ENCODE measurements around the gene OR13C9. TPM values are rescaled to one million over a fixed set of nuclear protein-coding genes. Genes with fewer than 3 reads are reported as not detected.
"Not testable (repeated sequence)": the region's sequence is repeated elsewhere in the genome, so short reads cannot be mapped to it uniquely, and the experiment has no call there.

Gene OR13C9, protein sequence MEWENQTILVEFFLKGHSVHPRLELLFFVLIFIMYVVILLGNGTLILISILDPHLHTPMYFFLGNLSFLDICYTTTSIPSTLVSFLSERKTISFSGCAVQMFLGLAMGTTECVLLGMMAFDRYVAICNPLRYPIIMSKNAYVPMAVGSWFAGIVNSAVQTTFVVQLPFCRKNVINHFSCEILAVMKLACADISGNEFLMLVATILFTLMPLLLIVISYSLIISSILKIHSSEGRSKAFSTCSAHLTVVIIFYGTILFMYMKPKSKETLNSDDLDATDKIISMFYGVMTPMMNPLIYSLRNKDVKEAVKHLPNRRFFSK
- total RNA-seq = not detected

DNA sequence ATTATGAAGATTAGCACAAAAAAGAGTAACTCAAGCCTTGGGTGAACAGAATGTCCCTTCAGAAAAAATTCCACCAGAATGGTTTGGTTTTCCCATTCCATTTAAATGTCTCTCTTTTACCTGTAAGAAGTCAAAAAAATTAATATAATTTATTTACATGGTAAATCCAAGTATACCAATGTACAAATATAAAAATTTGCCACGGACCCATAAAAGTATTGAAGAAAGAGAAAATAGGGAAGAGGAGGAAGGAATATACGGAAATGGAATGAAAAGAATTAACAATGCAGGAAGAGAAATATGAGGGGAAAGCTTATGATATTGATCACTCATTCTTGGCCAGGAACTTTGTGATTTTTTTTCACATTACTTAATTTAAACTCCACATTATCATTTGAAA lies at the start of gene OR13C9:
OR13C9 (minus strand) TSS at position 101 of the 400 bp plus-strand sequence; CDS start at position 101, 0 bp downstream.
- DNase-seq (ENCODE audit: low spot score) = no peak

DNA sequence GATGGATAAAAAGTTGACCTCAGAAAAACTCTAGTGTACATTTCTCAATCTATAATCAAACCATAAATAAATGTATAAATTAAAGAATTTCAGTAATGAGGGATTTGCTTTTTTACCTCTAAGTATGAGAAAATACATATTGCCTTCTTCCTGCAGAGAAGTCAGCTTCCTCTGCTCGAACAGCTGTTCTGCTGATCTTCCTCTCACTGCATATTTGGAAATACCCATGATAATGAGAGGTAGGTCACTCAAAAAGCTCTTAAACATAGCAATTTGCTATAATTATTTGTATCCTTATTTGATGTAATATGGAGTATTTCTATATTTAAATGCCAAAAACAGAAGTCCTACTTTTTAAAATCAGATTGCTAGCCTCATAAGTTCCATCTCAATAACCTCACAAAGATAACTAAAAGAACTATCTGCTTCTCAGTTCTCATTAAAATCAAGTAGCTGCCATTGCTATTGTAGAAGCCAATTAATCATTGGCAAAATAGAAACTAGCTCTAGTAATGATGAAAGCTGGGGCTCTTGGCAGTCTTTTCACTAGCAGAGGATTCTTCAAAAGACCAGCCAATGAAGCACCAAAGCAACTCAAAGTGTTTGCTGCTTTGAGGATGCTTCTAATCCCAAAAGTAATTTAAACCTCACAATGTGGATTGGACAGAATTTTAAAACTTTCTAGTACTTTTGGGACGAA lies 40.6 kb upstream of the OR13C9 start:
- DNase-seq (ENCODE audit: low spot score) = no peak

DNA sequence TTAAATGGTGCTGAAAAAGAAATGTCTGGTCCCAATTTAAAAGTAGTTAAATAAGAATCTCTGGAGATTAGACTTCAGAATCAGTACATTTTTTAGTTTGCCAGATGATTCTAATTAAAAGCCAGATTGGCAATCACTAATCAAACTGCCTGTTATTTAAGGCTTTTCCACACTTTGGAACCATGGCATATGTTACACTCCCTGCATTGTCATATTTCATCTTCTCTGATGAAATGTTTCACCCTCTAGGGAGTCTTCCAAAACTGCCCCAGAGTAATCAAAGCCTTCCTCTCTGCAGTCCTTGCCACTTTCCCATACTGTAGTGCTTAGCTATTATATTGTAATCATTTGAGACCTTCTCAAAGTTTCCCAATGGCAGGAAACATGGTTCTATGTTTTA lies 17.5 kb upstream of the OR13C9 start:
- DNase-seq (ENCODE audit: low spot score) = no peak

DNA sequence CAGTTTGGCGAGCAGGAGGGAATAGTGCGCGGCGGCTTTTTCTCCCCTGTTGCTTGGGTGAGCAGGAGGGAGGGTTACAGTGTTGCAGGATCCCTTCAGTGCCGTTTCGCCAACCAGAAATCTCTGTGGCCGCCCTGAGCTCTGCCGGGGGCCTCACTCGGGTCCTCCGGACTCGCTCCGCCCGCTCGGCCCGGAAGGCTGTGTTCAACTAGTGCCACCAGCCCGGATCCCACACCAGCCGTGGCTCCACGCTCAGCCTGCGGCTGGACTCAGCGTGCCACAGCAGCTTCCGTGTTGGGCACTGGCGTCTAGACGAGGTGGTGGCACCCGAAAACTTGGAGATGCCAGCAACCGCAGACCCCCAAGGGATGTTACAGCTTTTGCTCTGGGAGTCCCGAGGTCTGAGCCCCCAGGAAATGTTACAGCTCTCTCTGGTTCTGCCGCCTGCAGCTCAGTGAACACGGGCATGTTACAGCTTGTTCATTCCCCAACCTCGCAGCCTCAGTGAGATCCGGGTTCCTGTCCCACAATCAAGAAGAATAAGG lies 16.0 kb upstream of the OR13C9 start:
- no peak for DNase-seq (ENCODE audit: low spot score)

DNA sequence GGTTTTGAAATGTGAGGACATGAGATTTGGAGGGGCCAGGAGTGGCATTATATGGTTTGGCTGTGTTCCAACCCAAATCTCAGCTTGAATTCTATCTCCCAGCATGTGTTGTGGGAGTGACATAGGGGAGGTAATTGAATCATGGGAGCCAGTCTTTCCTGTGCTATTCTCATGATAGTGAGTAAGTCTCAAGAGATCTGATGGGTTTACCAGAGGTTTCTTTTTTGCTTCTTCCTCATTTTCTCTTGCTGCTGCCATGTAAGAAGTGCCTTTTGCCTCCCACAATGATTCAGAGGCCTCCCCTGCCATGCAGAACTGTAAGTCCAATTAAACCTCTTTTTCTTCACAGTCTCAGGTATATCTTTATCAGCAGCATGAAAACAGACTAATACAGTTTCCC lies 8.0 kb upstream of the OR13C9 start:
- DNase-seq (ENCODE audit: low spot score) = not testable (repeated sequence)

DNA sequence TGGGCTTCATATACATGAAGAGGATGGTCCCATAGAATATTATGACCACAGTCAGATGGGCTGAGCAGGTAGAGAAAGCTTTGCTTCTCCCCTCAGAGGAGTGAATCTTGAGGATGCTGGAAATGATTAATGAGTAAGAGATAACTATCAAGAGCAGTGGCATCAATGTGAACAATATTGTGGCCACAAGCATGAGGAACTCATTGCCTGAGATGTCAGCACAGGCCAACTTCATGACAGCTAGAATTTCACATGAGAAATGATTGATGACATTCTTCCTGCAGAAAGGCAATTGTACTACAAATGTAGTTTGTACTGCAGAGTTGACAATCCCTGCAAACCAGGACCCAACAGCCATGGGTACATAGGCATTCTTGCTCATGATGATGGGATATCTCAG lies 586 bp downstream of the OR13C9 start:
- DNase-seq (ENCODE audit: low spot score) = no peak

DNA sequence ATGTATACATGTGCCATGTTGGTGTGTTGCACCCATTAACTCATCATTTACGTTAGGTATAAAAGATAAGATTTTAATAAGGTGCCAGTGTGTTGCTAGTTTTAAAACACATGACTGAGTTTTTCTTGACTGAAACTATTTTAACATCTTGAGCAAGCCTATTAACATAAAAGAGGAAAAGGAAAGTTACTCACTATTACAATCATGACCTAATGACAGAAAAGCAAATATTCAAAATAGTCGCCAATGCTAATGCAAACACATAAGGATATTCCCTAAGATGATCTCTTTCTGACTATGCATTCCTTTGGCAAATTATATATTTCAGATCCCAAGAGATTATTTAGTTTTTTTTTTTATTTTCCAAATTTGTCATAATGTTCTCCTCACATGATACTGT lies 6.8 kb downstream of the OR13C9 start:
- DNase-seq (ENCODE audit: low spot score) = no peak

DNA sequence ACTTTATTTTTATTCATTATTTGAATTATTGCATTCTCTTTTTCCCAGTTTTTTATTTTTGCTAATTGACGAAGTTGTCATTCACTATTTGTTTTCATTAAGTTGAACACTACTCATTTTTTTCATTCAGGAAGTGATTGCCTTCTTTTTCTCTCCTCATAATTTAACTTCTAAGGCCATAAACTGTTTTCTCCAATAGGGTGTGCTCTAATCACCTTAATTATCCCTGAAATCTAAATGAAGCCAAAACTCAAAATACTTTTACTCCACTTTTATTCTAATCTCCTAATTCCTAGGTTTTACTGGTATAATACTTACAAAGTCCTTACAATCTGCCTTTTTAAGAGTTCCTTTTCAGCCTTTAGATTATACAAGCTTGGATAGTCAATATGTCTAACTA lies 9.7 kb downstream of the OR13C9 start:
- no peak for DNase-seq (ENCODE audit: low spot score)

DNA sequence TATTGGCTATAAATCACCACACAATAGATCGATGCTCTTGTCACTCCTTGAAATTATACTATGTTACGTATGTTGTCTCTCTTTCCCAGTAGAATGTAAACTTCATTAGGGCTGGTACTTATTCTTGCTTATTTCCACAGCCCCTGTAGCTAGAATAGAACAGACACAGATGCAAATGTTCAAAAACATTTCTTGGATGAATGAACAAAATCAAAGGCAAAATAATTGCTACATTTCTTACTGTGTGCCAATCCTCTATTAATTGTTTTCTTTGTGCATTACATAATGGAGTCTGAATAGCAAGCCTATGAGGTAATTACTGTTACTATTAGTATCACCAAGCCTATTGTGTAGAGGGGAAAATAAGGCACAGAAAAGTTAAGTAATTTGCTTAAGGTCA lies 11.9 kb downstream of the OR13C9 start:
- no peak for DNase-seq (ENCODE audit: low spot score)

DNA sequence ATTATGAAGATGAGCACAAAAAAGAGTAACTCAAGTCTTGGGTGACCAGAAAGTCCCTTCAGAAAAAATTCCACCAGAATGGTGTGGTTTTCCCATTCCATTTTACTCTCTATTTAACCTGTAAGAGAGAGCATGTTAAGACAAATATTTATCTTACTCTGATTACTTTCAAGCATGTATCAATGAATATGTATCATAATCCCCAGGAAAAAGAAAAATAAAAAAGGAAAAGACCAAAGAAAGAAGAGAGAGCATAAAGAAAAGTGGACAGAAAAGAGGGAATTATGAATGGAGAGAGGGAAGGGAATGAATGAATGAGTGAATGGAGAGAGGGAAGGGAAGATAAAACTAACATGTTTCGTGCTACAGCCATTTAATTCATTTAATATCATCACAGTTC lies 12.5 kb downstream of the OR13C9 start, which contains the start of gene OR13C2:
OR13C2 (minus strand) TSS at position 101 of the 400 bp plus-strand sequence; CDS start at position 101, 0 bp downstream.
- not testable (repeated sequence) for DNase-seq (ENCODE audit: low spot score)

DNA sequence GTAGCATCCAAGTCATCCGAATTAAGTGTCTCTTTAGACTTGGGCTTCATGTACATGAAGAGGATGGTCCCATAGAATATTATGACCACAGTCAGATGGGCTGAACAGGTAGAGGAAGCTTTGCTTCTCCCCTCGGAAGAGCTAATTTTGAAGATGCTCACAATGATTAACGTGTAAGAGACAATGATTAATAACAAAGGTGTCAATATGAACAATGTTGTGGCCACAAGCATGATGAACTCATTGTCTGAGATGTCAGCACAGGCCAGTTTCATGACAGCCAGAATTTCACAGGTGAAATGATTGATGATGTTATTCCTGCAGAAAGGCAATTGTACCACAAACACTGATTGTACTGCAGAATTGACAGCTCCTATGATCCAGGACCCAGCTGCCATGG lies 13.2 kb downstream of the OR13C9 start:
- DNase-seq (ENCODE audit: low spot score) = no peak

DNA sequence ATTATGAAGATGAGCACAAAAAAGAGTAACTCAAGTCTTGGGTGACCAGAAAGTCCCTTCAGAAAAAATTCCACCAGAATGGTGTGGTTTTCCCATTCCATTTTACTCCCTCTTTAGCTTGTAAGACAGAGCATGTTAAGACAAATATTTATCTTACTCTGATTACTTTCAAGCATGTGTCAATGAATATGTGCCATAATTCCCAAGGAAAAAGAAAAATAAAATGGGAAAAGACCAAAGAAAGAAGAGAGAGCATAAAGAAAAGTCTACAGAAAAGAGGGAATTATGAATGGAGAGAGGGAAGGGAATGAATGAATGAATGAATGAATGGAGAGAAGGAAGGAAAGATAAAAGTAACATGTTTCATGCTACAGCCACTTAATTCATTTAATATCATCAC lies 18.7 kb downstream of the OR13C9 start, which contains the start of gene OR13C5:
OR13C5 (minus strand) TSS at position 101 of the 400 bp plus-strand sequence; CDS start at position 101, 0 bp downstream.
- not testable (repeated sequence) for DNase-seq (ENCODE audit: low spot score)

DNA sequence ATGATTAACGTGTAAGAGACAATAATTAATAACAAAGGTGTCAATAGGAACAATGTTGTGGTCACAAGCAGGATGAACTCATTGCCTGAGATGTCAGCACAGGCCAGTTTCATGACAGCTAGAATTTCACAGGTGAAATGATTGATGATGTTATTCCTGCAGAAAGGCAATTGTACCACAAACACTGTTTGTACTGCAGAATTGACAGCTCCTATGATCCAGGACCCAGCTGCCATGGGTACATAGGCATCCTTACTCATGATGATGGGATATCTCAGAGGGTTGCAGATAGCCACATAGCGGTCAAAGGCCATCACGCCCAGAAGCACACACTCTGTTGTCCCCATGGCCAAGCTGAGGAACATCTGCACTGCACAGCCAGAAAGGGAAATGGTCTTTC lies 19.3 kb downstream of the OR13C9 start:
- not testable (repeated sequence) for DNase-seq (ENCODE audit: low spot score)

DNA sequence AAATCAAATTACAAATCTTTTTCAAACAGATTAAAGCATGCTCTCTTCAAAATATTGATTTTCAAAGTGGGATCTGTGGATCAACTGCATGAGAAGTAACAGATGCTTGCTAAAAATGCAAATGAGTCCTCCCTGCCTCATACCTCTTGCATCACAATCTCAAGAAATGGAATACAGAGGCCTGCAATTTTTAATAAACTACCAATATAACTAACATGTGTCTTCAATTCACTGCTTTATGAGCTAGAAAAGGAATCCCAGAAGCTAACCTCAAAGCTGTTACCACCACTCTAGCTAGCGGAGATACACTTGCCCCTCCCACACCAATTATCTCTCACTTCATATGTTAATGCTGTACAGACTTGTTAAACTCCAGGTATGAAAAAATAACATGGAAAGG lies 28.4 kb downstream of the OR13C9 start:
- DNase-seq (ENCODE audit: low spot score) = no peak

DNA sequence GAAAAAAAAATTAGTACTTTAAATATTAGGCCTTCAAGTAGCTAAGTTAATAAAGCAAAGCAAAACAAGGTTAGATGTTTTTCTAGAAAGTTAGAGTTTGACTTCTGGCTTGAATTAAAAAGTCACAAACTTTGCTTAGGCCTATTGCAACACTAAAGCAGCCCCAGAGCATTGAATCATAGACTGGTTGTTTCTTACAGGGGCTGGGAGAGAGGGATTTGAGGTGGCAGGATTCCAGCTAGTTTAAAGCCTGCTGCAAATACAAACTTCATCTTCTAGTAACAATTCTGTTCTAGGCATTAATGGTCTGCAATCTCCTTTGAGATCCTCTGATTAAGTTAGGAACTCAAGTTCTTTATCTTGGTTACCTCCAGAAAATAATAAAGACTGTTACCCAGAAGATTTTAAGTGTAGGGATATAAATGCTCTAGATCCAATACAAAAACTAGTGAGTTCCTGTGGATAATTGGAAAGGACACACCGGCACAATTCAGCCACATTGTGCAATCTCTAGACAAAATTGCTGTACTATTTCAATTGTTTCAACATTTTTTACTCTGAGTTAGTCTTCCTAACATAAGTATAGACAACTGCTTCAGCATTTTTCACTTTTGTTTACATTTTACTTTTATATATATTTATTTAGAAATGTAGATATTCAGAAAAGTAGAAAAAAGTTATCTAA lies 31.4 kb downstream of the OR13C9 start:
- no peak for DNase-seq (ENCODE audit: low spot score)

DNA sequence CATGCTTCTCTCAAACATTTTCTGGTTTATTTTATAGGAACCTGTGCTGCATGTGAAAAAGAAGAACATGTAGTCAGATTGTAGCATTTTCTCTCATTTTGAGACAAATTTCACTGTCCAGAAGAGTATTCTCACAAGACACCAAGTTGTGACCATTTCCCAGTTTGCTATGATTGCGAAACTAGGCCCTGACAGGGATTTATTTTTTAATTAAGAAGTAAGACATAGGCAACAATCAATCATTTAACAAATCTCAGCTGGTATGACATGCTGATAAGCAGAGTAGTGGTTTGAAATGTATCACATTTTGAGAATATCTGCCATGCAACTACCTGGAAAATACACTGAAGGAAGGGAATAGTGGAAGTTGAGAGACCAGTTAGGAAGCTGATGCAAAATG lies 37.4 kb downstream of the OR13C9 start:
- DNase-seq (ENCODE audit: low spot score) = no peak

DNA sequence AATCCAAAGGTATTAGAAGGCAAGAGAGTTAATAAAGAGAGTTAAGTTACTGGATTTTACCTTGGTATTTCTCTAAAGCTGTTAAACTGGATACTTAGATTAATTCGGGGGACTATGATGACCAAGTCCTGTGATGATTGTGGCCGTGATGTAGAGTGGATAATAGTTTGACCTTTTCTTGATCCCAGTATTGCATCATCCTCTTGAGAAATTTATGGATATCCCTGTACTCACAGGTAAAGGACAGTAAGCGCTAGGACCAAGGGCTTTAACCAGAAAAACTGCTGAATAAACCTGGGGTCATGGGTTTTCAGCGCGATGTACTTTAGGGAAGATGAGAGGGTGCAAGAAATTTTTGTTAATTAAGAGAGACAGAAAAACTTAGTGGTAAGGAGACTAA lies 40.7 kb downstream of the OR13C9 start:
- no peak for DNase-seq (ENCODE audit: low spot score)

DNA sequence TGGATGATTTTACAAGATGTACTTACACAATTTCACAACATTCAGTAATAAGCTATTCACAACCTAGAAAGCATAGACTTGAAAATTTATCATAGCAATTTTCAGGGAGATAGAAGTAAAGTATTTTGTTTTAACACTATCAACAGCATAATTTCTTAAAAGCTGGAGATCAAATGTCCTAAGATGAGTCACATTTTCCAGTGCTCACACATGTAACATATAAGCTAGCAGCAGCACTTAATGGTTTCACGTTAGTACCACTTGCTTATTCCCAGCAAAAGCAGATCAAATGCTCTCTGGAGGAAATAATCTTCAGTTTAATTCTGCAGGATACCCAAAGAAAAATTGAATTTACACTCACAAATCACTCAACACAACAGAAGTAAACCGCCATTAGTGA lies 42.5 kb downstream of the OR13C9 start:
- no peak for DNase-seq (ENCODE audit: low spot score)

DNA sequence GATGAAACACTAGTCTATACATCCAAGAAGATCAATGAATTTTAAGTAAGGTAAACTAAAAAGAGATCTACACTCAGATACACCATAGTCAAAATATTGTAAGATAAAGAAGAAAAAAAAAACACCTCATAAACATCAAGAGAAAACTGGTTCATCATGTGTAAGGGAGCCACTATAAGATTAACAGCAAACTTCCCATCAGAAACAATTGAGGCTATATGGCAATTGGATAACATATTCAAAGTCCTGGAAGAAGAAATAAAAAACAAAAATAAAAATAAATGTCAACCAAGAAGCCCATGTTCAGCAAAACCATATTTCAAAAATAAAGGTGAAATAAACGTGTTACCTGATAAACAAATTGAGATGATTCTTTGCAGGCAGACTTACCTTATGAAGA lies 45.4 kb downstream of the OR13C9 start:
- DNase-seq (ENCODE audit: low spot score) = no peak

DNA sequence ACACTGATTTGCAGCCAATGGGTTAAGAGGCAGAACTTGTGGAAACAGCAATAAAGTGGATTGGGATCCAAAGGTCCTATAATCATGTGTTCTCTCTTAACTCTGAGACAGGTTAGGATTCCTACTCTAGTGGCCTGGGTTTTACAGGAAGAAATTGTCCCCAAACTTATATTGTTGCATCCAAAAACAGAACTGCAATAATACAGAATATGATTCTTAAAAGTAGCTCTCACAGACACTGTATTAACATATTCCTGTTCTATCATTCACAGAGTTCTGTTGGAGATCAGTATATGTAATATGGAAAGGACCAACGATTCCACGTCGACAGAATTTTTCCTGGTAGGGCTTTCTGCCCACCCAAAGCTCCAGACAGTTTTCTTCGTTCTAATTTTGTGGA lies 49.1 kb downstream of the OR13C9 start, which contains the start of gene OR13C8:
OR13C8 (plus strand) TSS at position 301 of the 400 bp plus-strand sequence; CDS start at position 301, 0 bp downstream.
- no peak for DNase-seq (ENCODE audit: low spot score)
